ENCODE measurements around the gene BAHCC1.

DNA sequence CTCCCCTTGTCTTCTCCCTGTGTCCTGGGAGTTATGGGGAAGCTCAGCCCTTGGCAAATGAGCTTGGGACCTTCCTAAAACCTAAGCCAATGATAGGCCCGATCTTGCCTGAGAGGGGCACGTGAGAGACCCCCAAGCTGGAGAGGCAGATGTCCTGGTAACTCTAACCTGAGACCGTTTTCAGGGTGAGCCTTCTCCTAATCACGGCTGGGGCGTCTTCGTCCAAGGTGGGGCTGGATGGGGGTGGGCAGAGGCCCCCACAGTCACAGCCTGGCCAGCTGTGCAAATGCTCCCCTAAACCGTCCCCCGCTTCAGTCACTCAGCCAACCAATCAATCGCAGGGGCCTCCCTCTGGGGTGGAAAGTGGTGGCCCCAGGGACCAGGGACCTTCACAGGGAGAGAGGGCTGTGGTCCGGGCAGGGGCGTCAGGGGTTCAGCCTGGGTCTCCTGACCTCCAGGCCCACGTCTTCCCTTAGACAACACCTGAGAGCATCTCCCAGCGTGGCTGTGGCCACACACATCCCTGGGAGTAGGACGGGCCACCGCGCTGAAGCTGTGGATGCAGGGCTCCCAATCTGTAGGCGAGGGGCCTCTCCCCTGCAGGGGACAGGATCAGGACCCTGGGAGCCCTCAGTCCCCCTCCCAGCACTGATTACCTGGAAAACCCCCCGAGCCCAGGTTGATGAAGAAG is 86.7 kb downstream of the BAHCC1 start:
- TF ChIP-seq GATA2 (IDR thresholded peaks at IDR 0.05; ENCODE audit: low read depth, low read length): no peak
- no peak for TF ChIP-seq GATA3 (IDR thresholded peaks at IDR 0.05; ENCODE audit: low read depth, low read length)

Data from SH-SY5Y (cell line).